HG02870 (cell line): ENCODE measurements around the gene HSFX3.
A peak's percentile ranks its signal among the peaks of the same experiment; 100 is the strongest.
"Not testable (repeated sequence)": the region's sequence is repeated elsewhere in the genome, so short reads cannot be mapped to it uniquely, and the experiment has no call there.

Experiments used
- ATAC-seq: cut with Tn5 transposase; IDR thresholded peaks from one replicate; pipeline ENCODE4 v1.9.1; 2021; ENCODE audit warnings: mild to moderate bottlenecking, moderate library complexity; ENCODE audit not compliant: unreplicated experiment

The HSFX3 gene

GRCh38 chrX:149549701-149550100 lies at the start of gene HSFX3:
Gene HSFX3 (minus strand): TSS chrX:149549924. CDS start chrX:149549852, 72 bp downstream.
- not testable (repeated sequence) for ATAC-seq

- not testable (repeated sequence) for ATAC-seq
These were observed 48.9 kb upstream of the HSFX3 start for GRCh38 chrX:149598603-149599002.

GRCh38 chrX:149595943-149596342 lies 46.2 kb upstream of the HSFX3 start:
- not testable (repeated sequence) for ATAC-seq

GRCh38 chrX:149595214-149595613 lies 45.5 kb upstream of the HSFX3 start, which contains the start of gene HSFX2:
Gene HSFX2 (minus strand): TSS chrX:149595314. CDS start chrX:149594700, 614 bp downstream.
- ATAC-seq: not testable (repeated sequence)

GRCh38 chrX:149590993-149591392 lies 41.3 kb upstream of the HSFX3 start:
- ATAC-seq: not testable (repeated sequence)

- not testable (repeated sequence) for ATAC-seq
These were observed 37.6 kb upstream of the HSFX3 start, which contains the start of gene MAGEA9B for GRCh38 chrX:149587359-149587758. Gene MAGEA9B (minus strand): TSS chrX:149587459. CDS start chrX:149583179, 4,280 bp downstream.

GRCh38 chrX:149585631-149586030 lies 35.9 kb upstream of the HSFX3 start:
- not testable (repeated sequence) for ATAC-seq

- ATAC-seq: peak; percentile 100
These were observed 23.7 kb upstream of the HSFX3 start for GRCh38 chrX:149573456-149573855.

GRCh38 chrX:149572743-149573142 lies 23.0 kb upstream of the HSFX3 start:
- no peak for ATAC-seq

- ATAC-seq: no peak
These were observed 22.0 kb upstream of the HSFX3 start for GRCh38 chrX:149571770-149572169.

GRCh38 chrX:149570668-149571067 lies 20.9 kb upstream of the HSFX3 start:
- no peak for ATAC-seq

GRCh38 chrX:149569770-149570169 lies 20.0 kb upstream of the HSFX3 start:
- no peak for ATAC-seq

- ATAC-seq: no peak
These were observed 19.1 kb upstream of the HSFX3 start for GRCh38 chrX:149568701-149569296.

- ATAC-seq: no peak
These were observed 18.1 kb upstream of the HSFX3 start for GRCh38 chrX:149567621-149568417.

- ATAC-seq: no peak
These were observed 13.6 kb upstream of the HSFX3 start for GRCh38 chrX:149563359-149563758.

GRCh38 chrX:149555251-149555650 lies 5.5 kb upstream of the HSFX3 start:
- not testable (repeated sequence) for ATAC-seq

- not testable (repeated sequence) for ATAC-seq
These were observed 2.2 kb upstream of the HSFX3 start for GRCh38 chrX:149551939-149552248.

- peak; percentile 43 for ATAC-seq
These were observed 1.7 kb upstream of the HSFX3 start for GRCh38 chrX:149551245-149551938.

- ATAC-seq: not testable (repeated sequence)
These were observed 730 bp upstream of the HSFX3 start for GRCh38 chrX:149550454-149550853.

GRCh38 chrX:149547782-149548181 lies 1.9 kb downstream of the HSFX3 start:
- not testable (repeated sequence) for ATAC-seq

GRCh38 chrX:149546962-149547361 lies 2.8 kb downstream of the HSFX3 start:
- not testable (repeated sequence) for ATAC-seq
